ENCODE measurements around the gene AGPAT3.

Gene AGPAT3

DNA sequence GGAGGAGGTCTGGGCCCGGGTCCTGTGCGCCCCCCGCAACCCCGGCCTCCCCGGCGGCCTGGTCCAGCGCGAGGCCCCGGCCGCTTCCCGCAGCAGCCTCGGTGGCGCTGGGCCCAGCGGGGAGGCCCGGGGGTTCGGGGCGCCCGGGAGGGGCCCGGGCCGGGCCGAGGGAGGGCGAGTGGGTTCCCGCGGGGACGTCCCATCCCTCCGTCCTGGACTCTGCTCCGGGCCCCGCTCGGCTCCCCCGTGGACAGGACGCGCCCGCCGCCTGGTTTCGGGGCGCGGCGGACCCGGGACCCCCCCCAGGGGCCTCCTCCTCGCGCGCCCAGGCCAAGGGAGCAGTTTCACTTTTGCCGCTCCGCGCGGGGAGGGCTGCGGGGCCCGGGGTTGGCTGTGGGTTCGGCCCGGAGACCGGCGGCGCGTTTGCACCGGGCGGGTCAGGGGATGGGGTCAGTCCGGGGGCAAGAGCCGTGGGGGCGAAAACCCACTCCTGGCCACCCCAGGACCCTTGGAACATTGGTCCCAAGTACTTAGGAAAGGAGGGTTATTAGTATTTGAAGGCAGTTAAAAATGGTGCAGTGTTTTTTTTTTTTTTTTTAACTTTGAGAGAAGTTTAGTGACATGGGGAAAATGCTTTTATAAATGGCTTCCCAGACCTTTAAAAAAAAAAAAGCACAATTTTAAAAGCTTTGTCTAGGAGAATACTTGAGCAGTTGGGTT is 677 bp downstream of the AGPAT3 start:
- DNase-seq: no peak

DNA sequence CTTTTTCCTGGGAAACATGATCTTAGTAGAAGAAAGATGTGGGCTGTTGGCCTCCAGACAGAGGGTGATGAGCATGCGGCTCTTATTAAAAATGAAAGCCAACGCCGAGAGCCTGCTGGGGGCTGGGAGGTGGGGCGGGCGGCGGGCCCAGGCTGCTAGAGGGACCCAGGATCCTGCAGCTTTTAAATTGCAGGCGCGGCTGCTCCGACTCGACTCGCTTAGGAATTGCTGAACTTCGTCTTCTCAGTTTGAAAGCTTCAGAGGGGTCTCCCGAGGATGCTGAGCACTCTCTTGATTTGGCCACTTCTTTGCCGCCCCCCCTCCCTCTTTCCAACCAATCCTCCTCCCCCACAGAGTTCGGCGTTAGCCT is 1.2 kb downstream of the AGPAT3 start:
- DNase-seq: peak; percentile 13

DNA sequence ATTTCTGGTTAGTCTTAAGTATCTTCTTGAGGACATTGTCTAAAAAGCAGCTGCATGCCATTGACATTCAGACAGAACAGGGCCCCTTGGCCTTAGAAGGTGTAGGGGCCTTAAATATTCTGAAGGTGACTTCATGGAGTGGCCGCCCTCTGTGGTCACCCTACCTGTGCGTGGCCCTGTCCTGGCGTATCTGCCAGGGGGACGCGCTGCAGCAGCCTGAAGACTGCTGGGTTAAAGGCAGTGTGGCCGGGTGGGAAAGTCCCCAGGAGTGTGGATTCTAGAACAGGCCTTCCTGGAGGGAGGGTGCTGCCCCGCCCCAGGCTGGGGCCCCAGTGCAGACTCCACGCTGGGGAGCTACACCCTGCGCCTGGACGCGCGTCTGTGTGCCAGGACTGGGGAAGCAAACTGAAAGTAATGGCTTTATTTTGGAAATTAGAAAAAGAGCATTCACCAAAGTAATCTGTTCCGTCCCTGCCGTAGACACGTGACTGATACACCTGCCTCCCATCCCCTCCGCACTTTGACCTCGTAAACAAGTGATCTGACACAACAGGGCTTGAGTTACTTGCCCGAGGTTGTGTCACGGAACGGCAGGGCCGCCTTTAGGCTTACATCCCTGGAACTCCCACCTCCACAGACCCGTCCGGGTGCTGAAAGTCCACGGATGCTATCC is 1.8 kb downstream of the AGPAT3 start:
- no peak for DNase-seq

DNA sequence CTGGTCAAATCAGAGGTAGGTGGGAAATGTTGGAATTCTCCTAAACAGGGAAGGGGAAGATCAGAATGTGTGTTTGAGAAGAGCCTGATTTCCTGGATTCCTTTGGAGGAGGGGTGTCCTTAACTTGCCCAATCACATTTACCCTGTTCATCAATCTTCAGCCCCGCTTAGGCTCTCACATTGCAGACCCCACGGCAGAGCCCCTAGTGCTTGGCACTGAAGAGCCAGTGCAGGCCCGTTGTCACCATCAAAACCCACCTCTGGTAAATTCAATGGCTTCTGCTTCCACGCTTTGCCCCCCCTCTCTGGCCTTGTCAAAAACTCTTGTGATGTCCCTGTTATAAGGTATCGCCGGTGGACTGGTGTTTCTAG is 2.3 kb downstream of the AGPAT3 start:
- DNase-seq: no peak

DNA sequence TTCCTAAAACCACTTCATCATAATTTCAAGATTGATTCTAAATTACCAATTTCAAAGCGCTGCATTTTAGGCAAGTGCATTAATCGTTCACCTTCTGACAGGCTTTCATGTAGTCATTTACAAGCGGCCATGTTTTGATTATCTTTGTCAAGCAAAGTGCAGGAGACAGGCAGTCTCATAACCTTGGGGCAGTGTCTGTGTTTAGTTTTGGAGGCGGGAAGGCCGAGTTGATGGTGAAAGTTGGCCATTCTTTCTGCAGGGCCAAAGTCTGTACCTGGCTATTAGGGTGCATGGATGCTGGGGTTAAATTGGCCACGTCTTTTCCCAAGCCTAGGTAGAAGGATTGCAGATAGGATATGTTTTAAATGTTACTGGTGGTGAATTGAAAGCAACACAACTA is 2.9 kb downstream of the AGPAT3 start:
- DNase-seq: no peak

DNA sequence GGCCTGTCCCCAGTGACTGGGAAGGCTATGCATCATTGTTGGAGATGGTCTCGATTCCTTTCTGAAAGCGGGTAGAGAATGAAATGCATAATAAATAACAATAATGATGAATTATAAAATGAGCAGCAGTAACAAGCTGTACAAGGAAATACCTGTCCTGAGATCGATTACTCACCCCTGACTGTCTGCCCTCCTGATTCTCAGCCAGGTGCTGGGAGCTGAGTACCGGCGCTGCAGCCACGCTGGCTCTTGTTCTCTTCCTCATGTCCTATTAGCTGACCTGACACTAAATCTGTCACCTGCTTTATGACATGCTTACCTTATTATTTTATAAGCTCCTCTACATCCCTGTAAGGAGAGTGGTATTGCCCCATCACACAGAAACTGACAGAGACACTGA is 3.4 kb downstream of the AGPAT3 start:
- DNase-seq: no peak

DNA sequence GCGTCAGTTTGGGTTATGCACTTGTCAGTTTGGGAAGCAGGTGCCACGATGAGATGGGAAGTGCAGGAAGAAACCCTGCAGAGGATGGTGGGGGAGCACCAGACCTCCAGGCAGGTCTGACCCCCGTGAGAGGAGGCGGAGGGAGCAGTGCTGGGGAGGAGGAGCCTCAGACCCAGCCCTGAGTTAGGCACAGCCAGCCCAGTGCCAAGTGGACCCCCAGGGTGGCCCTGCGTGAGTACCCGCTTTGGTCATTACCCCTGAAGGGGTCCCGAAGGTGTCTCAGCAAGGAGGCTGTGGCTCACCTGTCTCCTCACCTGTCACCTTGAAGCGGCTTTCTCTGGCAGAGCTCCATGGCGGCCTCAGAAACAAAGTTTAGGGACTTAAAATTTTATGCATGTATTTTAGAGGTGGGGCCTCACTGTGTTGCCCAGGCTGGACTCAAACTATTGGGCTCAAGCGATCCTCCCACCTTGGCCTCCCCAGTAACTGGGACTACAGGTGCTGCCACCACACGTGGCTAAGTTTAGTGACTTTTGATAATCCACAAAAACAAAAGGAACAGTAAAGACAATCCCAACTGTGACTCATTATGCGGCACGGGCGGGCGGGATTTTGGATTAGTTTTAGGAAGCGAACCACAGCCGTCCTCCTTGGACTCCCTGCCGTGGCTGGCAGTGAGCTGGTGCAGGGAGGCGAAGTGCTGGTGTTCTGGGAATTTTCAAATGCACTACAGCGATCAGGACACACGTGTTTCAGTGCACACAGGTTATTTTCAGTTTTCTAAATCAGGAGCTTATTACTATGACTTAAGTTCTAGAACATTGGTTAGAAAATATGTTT is 4.7 kb downstream of the AGPAT3 start:
- no peak for DNase-seq

DNA sequence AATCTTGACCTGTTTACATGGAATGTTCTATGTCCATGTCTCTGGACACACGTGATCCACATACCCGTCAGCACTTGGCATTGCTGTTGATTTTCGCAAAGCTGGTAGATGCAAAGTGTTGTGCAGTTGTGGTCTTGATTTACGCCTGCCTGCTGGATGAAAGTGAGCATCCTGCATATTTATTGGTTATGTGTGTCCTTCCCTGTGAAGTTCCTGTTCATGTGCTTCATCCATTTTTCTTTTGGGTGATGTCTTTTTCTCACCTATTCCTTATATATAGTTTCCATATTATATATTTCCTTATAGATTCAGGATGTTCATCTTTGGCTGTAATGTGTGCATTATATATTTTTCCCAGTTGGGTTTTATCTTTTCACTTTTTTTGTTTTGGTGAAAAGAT is 6.5 kb downstream of the AGPAT3 start:
- DNase-seq: no peak

DNA sequence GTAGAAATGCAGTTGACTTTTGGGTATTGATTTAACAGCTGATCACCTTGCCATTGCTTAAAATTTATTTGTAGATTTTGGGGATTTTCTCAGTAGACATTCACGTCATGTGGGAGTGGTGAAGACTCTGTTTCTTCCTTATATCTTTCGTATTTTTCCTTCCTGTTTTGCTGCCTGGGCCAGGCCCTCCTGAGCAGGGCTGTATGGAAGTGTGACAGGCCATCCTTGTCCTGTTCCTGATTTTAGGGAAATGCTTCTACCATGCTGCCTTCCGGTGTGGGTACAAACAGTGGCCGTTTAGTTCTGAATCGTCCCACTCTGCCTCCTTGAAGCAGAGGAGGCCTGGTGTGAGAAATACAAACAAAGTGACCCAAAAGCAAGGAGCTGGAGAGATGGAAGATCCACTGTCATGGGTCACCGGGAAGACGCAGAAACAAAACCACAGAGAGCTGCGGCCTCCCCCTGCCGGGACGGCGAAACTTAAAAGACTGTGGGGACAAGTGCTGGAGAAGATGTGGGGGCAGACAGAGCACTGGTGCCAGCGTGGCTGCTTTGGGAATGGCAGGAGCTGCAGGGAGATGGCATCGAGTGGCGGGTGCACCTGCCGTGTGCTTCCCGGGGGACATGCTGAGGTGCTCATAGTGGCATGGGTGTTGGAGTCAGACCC is 7.6 kb downstream of the AGPAT3 start:
- DNase-seq: no peak

DNA sequence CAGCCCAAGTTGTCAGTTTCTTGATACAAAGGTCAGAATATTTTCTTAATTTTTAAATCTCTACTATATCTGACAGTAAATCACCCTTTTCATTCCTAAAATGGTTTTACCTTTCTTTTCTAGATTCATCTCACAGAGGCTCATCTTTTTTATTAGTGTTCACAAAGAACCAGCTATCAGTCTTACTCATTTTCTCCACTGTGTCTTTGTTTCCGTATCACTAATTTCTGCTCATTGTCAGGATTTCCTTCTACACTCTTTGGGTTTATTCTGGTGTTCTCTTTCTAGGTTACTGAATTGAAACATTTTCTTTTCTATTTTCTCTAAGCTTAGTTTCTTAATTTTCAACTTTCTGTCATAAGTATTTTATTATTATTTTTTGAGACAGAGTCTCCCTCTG is 8.7 kb downstream of the AGPAT3 start:
- DNase-seq: no peak

DNA sequence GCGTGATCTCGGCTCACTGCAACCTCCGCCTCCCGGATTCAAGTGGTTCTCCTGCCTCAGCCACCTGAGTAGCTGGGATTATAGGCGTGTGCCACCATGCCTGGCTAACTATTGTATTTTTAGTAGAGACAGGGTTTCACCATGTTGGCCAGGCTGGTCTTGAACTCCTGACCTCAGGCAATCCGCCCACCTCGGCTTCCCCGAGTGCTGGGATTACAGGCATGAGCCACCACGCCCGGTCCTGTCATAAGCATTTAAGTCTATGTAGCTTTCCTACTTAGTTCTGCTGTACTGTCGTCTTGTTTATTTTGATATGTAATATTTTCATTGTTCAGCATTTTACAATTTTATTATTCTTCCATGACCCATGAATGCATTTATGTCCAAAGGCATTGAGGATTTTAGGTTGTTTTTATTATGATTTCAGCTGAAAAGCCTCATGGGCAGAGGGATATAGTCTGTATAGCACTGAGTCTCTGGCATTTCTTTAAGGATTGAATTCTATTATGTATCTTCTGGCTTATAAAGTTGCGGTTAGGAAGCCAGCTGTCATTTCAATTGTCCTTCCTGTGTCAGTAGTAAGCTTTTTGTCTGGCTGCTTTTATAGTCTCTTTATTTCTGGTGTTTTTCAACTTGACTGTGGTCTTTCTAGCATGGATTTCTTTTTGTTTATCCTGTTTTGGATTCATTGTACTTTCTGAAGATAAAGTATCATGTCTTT is 9.2 kb downstream of the AGPAT3 start:
- DNase-seq: no peak

DNA sequence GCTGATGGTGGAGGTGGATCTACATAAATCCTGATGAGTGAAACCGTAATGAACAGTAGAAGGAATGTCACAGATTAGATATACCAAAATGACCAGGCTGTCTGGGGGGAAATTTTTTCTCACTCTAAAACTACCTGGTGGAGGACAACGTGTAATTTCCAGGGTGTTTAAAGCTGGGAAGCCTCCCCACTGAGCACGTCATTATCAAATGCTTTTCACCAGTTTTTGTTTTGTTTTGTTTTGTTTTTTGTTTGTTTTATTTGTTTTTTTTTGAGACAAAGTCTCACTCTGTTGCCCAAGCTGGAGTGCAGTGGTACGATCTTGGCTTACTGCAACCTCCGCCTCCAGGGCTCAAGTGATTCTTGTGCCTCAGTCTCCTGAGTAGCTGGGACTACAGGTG is 11.6 kb downstream of the AGPAT3 start:
- no peak for DNase-seq

DNA sequence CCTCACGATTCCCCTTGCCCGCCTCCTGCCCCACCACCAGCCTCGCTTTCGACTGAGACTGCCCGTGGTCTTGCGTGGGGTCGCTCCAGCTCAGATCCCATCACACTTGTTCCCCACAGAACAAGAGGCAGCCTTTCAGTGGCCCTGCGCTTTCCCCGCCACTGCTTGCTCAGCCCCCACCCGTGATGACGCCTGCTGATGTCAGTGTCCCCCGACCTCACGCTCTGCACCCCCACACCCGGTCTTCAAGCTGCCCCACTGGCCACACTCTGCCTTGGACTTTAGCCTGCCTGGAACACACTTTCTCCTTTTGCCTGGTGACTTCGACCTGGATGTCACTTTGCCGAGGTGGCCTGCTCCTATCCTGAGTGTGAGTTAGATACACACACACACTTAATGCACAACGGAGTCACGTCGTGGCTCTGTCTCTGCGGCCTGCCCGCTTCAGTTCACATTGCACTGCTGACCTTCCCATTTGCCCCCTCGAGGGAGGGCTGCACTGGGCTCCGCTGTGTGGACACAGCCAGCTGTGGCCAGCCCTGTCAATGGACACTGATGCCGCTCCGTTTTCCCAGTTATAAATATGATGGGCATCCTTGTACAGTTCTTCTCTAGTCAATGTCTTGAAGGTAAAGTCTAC is 13.0 kb downstream of the AGPAT3 start:
- DNase-seq: no peak

DNA sequence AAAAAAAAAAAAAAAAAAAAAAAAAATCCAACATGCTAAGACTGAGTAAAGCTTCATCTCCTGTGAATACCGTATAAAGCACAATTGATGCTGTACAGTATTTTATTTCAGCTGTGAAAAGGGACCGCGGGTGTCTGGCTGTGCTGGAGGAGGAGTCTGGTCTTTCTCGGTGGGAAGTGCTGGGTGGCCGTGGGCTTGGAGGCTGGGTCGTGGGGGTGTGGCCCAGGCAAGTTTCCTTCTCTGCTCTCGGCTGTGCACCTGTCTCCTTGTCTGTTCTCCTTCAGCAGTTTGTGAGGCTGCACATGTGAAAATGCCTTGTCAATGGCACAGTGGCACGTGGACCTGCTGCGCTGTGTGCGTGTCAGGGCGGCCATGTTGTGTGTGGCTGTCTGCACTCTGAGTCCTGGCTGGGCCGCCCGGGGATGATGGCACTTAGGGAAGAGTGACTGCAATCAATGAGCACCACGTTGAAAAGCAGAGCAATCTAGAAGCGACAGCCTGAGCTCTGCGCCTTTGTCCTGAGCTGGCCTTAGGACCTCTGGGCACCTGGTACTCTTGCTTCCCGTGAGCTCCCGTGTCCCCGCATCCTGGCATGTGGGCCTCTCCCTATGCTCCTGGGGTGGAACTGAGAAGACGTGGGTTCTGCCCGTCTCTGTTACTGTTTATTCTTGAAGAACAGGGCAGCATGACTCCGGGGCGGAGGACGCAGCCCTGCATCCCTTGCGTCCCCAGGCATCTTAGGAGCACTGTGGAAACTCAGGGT is 14.5 kb downstream of the AGPAT3 start:
- no peak for DNase-seq

DNA sequence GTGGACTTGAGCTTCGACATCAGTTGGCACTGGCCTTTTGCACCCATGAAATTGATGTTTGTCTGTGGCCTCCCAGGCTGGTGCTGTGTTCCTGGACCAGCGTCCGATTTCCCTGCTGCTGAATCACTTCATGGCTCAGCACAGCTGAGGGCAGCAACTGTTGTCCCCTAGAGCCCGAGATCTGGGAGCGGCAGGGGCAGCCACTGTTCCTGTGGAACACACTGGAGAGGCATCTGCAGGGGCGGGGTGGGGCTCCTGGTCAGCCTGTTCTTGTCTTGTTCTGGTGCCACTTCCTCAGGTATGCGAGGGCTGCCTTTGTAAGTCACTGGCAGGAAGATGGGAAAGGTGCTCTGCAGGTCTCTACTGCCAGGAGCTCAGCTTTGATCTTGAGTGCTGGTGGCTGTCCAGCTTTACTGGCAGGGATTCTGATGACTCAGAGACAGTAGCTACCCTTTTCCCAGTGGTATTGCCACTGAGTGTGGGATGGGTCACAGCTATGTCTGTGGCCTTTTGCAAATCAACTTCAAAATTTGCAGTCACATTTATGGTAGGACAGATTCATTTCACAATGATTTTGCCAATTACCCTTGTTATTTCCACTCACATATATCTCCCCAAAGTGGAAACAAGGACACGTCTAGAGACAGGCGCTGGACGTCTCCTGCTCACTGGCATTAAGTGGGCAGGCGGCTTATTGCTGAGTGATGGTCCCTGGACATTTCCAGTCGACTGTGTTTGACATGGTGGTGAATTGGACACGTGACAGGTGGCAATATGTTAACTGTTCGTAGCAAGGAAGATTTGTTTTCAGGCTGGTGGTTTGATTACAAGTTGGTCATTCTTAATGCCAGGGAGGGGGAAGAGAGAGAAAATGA is 15.3 kb downstream of the AGPAT3 start:
- DNase-seq: no peak

DNA sequence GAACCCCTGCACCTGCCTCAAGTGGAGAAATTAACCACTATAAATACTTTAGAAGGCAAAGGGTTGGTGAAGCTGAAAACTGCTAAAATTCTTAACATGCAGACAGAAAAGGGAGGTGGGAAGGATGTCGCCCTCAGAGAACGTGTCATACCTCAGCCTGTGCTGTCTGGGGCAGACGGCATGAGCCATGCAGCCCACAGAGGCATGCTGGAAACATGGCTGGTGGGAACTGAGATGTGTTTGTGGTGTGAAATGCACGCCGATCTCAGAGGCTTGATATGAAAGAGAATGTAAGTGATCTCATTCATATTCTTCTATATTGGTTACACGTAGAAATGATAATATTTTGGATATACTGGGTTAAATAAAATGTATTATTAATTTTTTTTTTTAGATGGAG is 16.3 kb downstream of the AGPAT3 start:
- no peak for DNase-seq

DNA sequence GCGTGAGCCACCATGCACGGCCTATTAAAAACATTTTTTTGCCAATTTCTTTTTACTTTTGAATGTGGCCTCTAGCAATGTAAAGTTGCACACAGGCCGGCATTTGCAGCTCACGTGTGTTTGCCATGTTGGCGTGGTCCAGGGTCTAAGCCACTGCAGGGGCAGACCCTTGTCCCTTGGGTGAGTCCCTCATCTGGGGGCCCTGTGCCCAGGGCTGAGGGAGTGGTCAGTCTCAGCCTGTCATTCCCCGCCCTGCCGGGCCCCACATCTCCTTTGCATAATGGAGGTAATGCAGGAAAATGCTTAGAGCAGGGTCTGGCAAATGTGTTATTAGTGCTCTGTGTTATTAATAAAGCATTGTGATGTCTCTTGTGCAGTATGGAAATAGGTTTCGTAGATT is 16.9 kb downstream of the AGPAT3 start:
- DNase-seq: no peak

DNA sequence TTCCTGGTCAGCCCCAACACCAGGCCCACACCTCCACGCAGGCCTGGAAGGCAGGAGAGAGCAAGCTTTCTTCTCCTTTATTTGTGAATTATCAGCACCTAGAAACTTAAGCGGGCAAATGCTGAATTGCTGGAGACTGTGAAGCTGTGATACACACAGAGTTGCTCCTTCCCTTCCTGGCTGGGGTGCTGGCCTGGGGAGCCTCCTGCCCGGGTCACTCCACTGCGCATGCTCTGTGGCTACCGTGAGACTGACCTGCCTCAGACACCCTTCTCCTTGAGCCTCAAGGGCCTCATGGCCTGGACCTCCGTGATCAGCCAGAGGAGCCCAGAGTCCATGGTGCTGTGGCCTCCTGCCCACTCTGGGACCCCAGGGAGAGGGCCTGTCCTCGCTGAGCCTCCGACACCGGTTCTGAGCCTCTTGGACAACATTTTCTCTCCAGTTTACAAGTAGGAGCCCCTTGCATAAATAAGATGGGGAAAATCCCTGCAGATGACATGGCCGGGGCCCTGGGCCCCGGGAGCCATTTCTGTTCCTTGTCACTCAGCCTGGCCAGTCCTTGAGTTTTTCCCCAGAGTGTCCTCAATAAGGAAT is 18.0 kb downstream of the AGPAT3 start:
- no peak for DNase-seq

DNA sequence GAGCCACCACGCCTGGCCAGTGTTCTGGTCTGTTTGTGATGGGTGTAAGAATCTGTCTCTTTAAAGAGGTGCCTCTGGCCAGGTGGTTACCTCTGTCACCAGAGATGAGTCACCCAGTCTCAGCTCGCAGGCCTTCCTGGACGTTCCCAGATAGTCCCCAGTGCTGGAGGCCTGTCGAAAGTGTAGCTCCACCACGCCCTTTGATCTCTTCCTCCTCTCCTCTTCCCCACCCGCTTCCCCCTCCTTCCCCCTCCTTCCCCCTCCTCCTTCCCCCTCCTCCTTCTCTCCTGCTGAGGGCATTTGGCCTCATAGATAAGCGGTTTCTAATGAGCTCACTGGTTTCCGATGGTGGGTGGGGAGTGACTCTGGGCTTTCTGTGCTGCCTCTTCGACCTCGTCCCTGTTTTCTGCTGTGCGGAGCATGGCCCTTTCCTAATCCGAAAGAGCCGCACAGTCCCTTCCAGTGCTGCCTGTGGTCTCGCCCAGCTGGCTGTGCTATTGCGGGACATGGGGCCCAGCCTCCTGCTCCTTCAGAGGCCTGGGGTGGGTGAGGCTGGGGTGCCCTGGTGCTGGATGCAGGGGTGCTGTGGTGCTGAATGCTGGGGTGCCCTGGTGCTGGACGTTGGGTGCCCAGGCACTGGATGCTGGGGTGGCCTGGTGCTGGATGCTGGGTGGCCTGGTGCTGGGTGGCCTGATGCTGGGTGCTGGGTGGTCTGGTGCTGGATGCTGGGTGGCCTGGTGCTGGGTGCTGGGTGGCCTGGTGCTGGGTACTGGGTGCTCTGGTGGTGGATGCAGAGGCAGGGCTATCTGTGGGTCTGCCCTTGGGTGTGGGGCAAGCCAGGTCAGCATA is 19.2 kb downstream of the AGPAT3 start:
- no peak for DNase-seq

All from DMS 273 treated with DMSO at 0.1 percent for 48 hours (cell line).